Activated naive CD8-positive, alpha-beta T cell treated with anti-CD3 and anti-CD28 coated beads for 36 hours (primary cell): ENCODE measurements around the gene SERPINB10. TPM values are rescaled to one million over a fixed set of nuclear protein-coding genes. Genes with fewer than 3 reads are reported as not detected.

ENCODE experiments used
- DNase-seq: peaks from one replicate; pipeline ENCODE4 v3.0.0; 2021
- H3K27ac Mint-ChIP-seq: one replicate; pipeline ENCODE4 v1.8.0; 2022; ENCODE audit warnings: mild to moderate bottlenecking, moderate library complexity, mixed read lengths
- H3K27me3 Mint-ChIP-seq: one replicate; pipeline ENCODE4 v1.8.0; 2022; ENCODE audit warnings: mild to moderate bottlenecking, mixed read lengths
- H3K36me3 Mint-ChIP-seq: one replicate; pipeline ENCODE4 v1.8.0; 2021; ENCODE audit warnings: mild to moderate bottlenecking, mixed read lengths
- H3K4me1 Mint-ChIP-seq: one replicate; pipeline ENCODE4 v1.8.0; 2021; ENCODE audit warnings: mixed read lengths
- H3K4me3 Mint-ChIP-seq: one replicate; pipeline ENCODE4 v1.8.0; 2022; ENCODE audit warnings: mild to moderate bottlenecking, moderate library complexity, mixed read lengths
- H3K9me3 Mint-ChIP-seq: one replicate; pipeline ENCODE4 v1.8.0; 2022; ENCODE audit warnings: mixed read lengths
- total RNA-seq, 2 experiments: library from RNA; stranded (reverse); gene quantifications; one replicate each; pipeline ENCODE4 v1.2.3, GENCODE V29; 2021

The SERPINB10 gene
- total RNA-seq, 2 experiments from 2014 or later = 0.14 TPM; not detected in 1

GRCh38 chr18:63949068-63949737, 41.4 kb downstream of the SERPINB10 start, which contains the start of gene HMSD:
Gene HMSD (plus strand): TSS chr18:63949301. CDS start chr18:63953456, 4,155 bp downstream.
- H3K27me3 Mint-ChIP-seq = peaks cover 49% of the 10 kb centered on the region
- H3K4me3 Mint-ChIP-seq = peak within 1 kb of the TSS; percentile 65
- H3K4me1 Mint-ChIP-seq = peaks cover 26% of the 10 kb centered on the region
- peak; percentile 74 for DNase-seq
- peaks cover 4% of the 10 kb centered on the region for H3K36me3 Mint-ChIP-seq
- H3K27ac Mint-ChIP-seq = no peak within 1 kb of the TSS
- H3K9me3 Mint-ChIP-seq = peaks cover 4% of the 10 kb centered on the region

- H3K36me3 Mint-ChIP-seq = peaks cover 4% of the 10 kb centered on the region
These were observed 43.5 kb downstream of the SERPINB10 start for GRCh38 chr18:63951302-63951705.

DNA sequence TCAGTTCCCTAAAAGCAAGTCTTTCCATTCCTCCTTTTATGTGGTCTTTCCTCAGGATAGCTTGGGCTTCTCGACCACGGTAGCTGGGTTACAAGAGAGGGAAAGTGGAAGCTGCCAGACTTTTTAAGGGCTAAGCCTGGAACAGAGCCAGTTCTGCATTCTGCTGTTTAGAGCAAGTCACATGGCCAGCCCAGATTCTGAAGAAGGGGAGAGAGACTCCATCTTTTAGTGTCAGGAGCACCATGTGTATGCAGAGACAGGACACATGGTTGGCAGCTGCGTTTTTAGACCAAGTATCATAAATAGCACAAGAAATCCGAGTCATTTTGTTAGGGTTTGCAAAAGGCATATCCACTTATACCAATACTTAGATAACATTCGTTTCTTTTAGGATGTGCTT, 46.1 kb downstream of the SERPINB10 start:
- Mint-ChIP-seq H3K27ac (no peak overlapping the region), H3K4me1 (peaks cover 18% of the 10 kb centered on the region), H3K36me3 (peaks cover 4% of the 10 kb centered on the region), H3K9me3 (peaks cover 4% of the 10 kb centered on the region), H3K27me3 (peaks cover 31% of the 10 kb centered on the region), H3K4me3 (no peak overlapping the region)
- DNase-seq = no peak

More at GRCh38 chr18:63951302-63951705, 43.5 kb downstream of the SERPINB10 start:
- Mint-ChIP-seq H3K27ac (no peak overlapping the region), H3K27me3 (peaks cover 40% of the 10 kb centered on the region), H3K4me1 (peaks cover 26% of the 10 kb centered on the region), H3K4me3 (no peak overlapping the region), H3K9me3 (peaks cover 4% of the 10 kb centered on the region)
- DNase-seq = no peak

DNA sequence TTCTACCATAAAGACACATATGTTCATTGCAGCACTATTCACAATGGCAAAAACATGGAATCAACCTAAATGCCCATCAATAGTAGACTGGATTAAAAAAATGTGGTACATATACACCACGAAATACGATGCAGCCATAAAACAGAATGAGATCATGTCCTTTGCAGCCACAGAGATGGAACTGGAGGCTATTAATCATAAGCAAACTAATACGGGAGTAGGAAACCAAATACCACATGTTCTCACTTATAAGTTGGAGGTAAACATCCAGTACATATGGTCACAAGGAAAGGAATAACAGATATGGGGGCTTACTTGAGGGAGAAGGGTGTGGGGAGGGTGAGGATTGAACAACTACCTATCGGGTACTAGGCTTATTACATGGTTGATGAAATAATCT, 49.0 kb downstream of the SERPINB10 start:
- H3K4me1 Mint-ChIP-seq = no peaks in the 10 kb centered on the region
- no peak overlapping the region for H3K4me3 Mint-ChIP-seq
- H3K36me3 Mint-ChIP-seq = peaks cover under 1% of the 10 kb centered on the region
- H3K27ac Mint-ChIP-seq = no peak overlapping the region
- DNase-seq = no peak
- peaks cover 45% of the 10 kb centered on the region for H3K27me3 Mint-ChIP-seq
- no peaks in the 10 kb centered on the region for H3K9me3 Mint-ChIP-seq

DNA sequence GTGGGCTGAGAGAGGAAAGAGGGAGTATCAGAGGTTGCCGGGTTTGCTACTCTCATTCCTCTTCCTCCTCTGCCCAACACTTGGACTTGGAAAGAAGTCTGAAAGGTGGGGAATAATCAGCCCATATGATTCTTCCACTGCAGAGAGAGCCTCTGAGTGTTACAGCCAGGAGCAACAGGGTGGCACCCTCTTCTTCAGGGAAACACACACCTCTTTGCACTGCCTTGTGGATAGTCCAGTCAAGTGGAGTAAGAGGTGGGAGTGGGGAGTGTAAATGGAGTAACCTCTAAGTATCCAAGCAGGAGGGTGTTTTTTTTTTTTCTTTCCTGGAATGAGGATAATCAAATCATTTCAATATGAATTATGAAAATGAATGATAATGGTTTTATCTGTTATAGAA, 53.1 kb downstream of the SERPINB10 start:
- no peaks in the 10 kb centered on the region for H3K9me3 Mint-ChIP-seq
- H3K36me3 Mint-ChIP-seq = no peaks in the 10 kb centered on the region
- no peaks in the 10 kb centered on the region for H3K4me1 Mint-ChIP-seq
- no peak overlapping the region for H3K4me3 Mint-ChIP-seq
- no peak for DNase-seq
- no peak overlapping the region for H3K27ac Mint-ChIP-seq
- H3K27me3 Mint-ChIP-seq = peaks cover 37% of the 10 kb centered on the region

- Mint-ChIP-seq H3K27me3 (peaks cover 34% of the 10 kb centered on the region), H3K27ac (no peak overlapping the region), H3K9me3 (no peaks in the 10 kb centered on the region), H3K4me3 (no peak overlapping the region), H3K4me1 (no peaks in the 10 kb centered on the region), H3K36me3 (no peaks in the 10 kb centered on the region)
- DNase-seq = no peak
These were observed 53.8 kb downstream of the SERPINB10 start for GRCh38 chr18:63961435-63961980.

GRCh38 chr18:63962137-63962536, 54.4 kb downstream of the SERPINB10 start:
- H3K9me3 Mint-ChIP-seq = no peaks in the 10 kb centered on the region
- H3K36me3 Mint-ChIP-seq = no peaks in the 10 kb centered on the region
- no peak for DNase-seq
- no peak overlapping the region for H3K27ac Mint-ChIP-seq
- peaks cover 27% of the 10 kb centered on the region for H3K27me3 Mint-ChIP-seq
- H3K4me3 Mint-ChIP-seq = no peak overlapping the region
- H3K4me1 Mint-ChIP-seq = no peaks in the 10 kb centered on the region

DNA sequence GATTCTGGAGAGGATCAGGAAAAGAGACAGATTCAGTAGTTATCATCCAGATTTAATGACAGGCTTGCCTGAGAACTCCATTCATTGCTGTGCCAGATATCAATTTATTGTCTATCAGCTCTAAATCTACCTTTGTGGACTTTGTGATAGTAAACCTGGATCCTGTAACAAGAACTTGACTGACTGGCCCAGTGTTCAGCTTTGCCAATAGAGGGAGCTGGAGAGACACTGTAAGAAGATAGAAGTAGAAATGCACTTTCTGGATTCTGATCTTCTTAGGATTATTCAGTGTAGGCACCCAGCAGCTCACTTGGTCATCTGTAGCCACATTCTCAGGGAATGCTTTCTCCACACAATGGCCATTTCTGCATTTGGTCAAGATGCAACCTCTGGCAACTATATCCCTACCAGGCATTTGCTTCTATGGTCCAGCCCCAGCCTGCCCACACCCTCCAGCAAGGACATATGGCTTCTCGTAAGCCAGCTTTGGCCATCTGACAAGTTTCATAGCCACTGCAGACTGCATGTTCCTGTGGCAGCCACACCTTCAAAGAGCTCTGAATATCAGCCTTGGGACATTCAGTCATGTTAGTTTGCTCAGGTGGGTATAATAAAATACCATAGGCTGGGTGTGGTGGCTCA, 56.0 kb downstream of the SERPINB10 start:
- Mint-ChIP-seq H3K27ac (no peak overlapping the region), H3K4me1 (peaks cover 2% of the 10 kb centered on the region), H3K9me3 (no peaks in the 10 kb centered on the region), H3K4me3 (no peak overlapping the region), H3K27me3 (peaks cover 21% of the 10 kb centered on the region), H3K36me3 (no peaks in the 10 kb centered on the region)
- peak; percentile 19 for DNase-seq

- peaks cover 11% of the 10 kb centered on the region for H3K4me1 Mint-ChIP-seq
- H3K27ac Mint-ChIP-seq = no peak overlapping the region
- H3K4me3 Mint-ChIP-seq = no peak overlapping the region
- H3K36me3 Mint-ChIP-seq = no peaks in the 10 kb centered on the region
- H3K27me3 Mint-ChIP-seq = peaks cover 12% of the 10 kb centered on the region
- no peak for DNase-seq
- no peaks in the 10 kb centered on the region for H3K9me3 Mint-ChIP-seq
These were observed 57.1 kb downstream of the SERPINB10 start for GRCh38 chr18:63964908-63965307.

- Mint-ChIP-seq H3K4me1 (peaks cover 13% of the 10 kb centered on the region), H3K36me3 (no peaks in the 10 kb centered on the region), H3K9me3 (no peaks in the 10 kb centered on the region), H3K27ac (no peak overlapping the region), H3K4me3 (no peak overlapping the region), H3K27me3 (peaks cover 6% of the 10 kb centered on the region)
- DNase-seq = no peak
These were observed 58.1 kb downstream of the SERPINB10 start for GRCh38 chr18:63965716-63966330.

- H3K9me3 Mint-ChIP-seq = no peaks in the 10 kb centered on the region
- peak within 1 kb of the TSS; percentile 88 for H3K4me3 Mint-ChIP-seq
- no peaks in the 10 kb centered on the region for H3K27me3 Mint-ChIP-seq
- H3K27ac Mint-ChIP-seq = peak within 1 kb of the TSS; percentile 95
- DNase-seq = peak; percentile 80
- H3K4me1 Mint-ChIP-seq = peaks cover 36% of the 10 kb centered on the region
- peaks cover 9% of the 10 kb centered on the region for H3K36me3 Mint-ChIP-seq
These were observed 62.4 kb downstream of the SERPINB10 start, which contains the start of gene SERPINB8 for GRCh38 chr18:63969942-63970808. Gene SERPINB8 (plus strand): TSS chr18:63970081. CDS start chr18:63978309, 8,228 bp downstream.

DNA sequence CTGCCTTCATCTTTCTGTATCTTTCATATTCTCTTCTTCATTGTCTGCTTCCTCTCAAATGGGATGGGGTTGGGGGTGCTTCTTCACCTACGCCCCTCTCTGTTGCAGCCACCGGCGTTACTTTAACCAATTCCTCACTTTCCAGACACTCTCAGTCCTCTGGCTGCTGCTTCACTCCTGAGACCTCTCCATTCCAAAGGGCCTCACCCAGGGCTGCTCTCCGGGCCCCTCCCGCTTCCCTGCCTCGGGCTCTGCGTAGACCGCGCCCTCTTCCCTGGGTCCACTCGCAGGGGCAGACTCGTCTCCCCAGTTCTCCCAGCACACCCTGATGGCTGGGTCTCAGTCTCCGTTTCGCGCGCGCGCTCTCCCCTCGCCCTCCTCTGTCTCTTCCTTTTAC, 63.0 kb downstream of the SERPINB10 start:
- Mint-ChIP-seq H3K36me3 (peaks cover 9% of the 10 kb centered on the region), H3K9me3 (no peaks in the 10 kb centered on the region)
- no peak for DNase-seq

DNA sequence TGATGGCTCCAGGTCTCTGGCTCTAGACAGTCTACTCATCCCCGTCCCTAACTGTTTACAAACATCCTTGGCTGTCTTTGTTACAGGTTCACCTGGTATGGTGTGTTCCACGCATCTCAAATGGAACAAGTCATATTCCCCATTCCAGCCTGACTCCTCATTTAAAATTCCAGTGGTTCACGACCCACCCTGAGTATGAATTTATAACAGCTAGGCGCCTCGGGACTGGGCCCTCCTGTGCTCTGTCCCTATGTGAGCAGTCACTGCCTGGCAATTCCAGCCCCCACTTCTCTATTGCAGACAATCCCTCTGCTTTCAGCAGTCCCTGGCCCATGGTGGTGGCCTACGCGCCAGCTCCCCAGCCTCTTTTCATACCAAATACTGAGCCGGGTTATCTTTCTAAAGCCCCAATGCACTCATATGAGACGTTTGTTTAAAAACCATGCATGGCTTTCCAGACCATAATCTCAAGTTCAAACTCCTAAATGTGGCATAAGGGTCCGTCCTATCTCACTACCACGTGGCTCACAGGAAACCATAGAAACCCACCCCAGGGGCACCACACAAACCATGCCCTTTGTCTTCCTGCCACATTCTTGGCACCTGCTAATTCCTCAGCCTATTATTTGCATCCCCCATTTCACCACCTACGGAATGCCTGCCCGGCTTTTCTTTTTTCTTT, 63.7 kb downstream of the SERPINB10 start:
- H3K4me3 Mint-ChIP-seq = peak overlapping the region; percentile 88
- H3K9me3 Mint-ChIP-seq = no peaks in the 10 kb centered on the region
- H3K27me3 Mint-ChIP-seq = no peaks in the 10 kb centered on the region
- peaks cover 9% of the 10 kb centered on the region for H3K36me3 Mint-ChIP-seq
- peak overlapping the region; percentile 95 for H3K27ac Mint-ChIP-seq
- no peak for DNase-seq
- H3K4me1 Mint-ChIP-seq = peaks cover 36% of the 10 kb centered on the region

More for the DNA sequence above, 63.0 kb downstream of the SERPINB10 start:
- peaks cover 36% of the 10 kb centered on the region for H3K4me1 Mint-ChIP-seq
- peak overlapping the region; percentile 95 for H3K27ac Mint-ChIP-seq
- H3K4me3 Mint-ChIP-seq = peak overlapping the region; percentile 88
- H3K27me3 Mint-ChIP-seq = no peaks in the 10 kb centered on the region

- Mint-ChIP-seq H3K9me3 (no peaks in the 10 kb centered on the region), H3K27ac (no peak overlapping the region), H3K4me1 (peaks cover 36% of the 10 kb centered on the region), H3K36me3 (peaks cover 9% of the 10 kb centered on the region), H3K27me3 (no peaks in the 10 kb centered on the region), H3K4me3 (no peak overlapping the region)
- no peak for DNase-seq
These were observed 64.2 kb downstream of the SERPINB10 start for GRCh38 chr18:63972002-63972376.
